Fibroblast of skin of scalp (primary cell): ENCODE data around the gene PKMYT1. TPM values are rescaled to one million over a fixed set of nuclear protein-coding genes. Genes with fewer than 3 reads are reported as not detected.

ENCODE experiments used
- DNase-seq: peaks from one replicate; pipeline ENCODE4 v3.0.0-alpha.2; 2013
- polyA plus RNA-seq, 2 experiments: library from polyadenylated mRNA; unstranded; fragments of 120-200 nt; gene quantifications; one replicate each; pipeline ENCODE4 v1.2.1, GENCODE V29; 2013; ENCODE audit not compliant: insufficient read length in 2 of 2

The PKMYT1 gene
- polyA plus RNA-seq (2013, experiment 1 of 2; ENCODE audit: insufficient read length): 19.6 TPM
- polyA plus RNA-seq (2013, experiment 2 of 2; ENCODE audit: insufficient read length): 18.5 TPM

DNA sequence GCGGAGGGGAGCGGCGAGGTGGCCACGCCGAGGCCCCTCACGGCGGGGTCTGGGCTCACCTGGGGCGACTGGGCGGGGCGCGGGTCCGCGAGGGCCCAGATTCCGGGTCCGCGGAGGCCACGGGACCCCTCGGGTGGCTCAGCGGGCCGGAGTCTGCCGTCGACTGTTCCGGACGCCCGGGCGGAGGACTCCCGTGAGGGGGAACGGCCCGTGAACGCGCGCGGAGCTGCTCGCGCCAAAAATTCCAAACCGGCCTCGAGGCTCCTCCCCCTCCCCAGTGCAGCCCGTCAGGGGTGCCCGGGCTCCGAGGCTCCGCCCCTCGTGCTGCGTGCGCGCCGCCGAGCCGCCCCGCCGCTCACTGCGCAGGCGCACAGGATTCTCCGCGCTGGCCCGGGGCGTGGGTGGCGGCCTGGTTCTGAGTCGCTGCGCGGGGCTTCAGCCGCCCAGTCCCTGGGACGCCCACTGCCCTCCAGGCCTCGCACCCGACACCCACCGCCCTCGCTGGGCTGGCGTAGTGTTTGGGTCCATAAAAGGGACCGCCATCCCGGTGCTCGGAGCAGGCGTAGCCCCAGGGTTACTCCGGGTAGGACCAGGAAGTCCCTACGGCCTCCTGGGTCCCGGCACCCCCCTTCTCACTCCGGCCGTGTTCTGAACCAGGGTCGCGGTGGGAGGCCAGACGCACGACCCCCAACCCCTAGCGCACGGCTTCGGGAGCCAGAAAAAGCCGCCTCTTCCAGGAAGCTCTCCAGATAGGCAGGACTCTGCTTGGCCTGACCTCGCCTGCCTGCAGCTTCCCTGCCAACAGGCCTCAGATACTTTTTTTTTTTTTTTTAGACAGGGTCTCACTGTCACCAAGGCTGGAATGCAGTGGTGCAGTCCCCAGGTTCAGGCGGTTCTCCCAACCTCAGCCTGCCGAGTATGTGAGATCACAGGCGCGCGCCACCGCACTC is at the start of gene PKMYT1:
Gene PKMYT1 (minus strand): TSS at position 220 of the 950 bp plus-strand sequence. CDS start 789 bp downstream, outside the sequence.
- DNase-seq: peak; percentile 87

DNA sequence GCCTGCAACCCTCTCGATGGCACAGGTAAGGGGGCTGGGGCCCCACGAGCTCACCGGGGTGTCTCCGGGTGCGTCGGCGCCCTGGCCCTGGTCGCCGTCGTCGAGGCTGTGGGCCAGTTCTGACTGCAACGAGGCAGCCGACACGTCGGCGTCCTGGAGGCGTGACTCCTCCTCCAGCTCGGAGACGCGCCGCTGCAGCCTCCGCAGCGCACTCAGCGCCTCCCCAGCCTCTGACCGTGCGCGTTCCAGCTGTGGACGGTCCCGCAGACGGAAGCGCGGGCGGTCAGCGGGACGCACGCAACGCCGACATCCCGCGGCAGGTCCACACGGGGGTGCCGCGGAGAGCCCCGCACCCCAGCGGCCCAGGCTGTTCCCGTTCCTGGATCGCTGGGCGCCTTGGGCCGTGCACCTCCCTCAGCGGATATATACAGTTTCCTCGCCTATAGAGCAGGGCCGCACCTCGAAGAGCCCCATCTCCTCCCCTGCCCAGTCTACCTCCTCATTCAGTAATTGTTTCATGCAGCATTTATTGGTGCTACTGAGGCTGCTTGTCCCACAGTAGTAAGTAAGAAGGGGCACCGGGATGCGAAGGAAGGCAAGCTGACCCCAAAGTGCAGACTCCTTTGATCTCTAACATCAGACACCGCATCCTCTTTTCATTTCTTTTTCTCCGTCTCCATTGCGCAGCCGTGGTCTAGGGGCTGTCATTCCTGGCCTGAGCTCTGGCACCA is 49.4 kb upstream of the PKMYT1 start:
- peak; percentile 43 for DNase-seq

DNA sequence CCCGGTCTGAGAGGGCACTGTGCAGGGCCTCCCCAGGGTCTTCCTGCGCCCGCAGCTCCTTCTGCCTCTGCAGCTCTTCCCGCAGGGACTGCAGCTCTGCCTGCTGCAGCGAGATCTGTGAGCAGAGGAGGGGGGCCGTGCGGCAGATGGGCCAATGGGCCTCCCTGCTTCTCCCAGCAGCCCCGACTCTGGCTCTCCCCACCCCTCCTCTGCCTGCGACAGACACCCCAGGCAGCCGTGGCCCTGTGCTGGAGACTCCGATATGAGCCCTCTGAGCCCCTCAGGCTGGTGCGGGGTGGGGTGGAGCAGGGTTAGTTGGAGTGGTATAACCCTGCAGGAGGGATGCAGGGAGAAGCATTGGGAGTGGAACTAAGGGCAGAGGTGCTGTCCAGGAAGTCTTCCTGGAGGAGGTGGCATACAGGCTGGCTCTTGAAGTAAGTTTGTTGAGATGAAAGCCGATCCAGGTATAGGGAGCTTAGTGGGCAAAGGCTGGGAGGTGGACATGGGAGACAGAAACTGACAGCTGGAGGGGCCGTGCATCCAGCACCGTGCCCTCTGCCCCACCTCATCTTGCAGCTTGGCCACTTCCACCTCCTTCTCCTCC is 48.6 kb upstream of the PKMYT1 start:
- no peak for DNase-seq

DNA sequence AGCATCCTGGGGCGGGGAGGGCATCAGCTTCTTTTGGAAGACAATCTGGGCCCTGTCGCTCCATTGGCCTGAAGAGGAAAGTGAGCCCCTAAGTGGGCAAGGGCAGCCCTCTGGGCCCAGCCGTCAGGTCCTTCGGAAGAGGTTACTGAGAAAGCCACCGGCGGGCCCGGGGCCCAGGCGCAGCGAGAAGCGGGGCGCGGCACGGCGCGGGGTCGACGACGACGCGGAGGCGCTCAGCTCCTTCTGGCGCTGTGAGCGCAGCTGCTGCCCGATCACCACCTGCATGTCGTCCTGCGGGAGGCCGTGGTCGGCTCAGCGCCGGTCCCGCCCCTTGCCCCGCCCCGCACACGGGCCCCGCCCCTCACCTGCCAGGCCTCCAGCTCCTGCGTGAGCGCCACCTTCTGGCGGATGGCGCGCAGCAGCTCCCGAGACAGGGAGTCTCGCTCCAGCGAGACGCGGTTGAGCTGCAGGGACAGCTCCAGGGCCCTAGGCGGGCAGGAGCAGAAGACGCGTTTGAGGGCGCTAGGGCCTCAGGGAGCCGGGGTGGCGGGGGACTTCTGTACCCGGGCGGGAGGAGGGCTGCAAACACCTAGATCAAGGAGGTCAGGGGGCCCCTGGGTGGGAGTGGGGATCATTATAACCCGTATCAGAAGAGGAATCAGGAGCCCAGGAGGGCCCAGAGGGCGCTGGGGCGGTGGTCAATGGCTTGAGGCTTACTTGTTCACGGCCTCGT is 47.9 kb upstream of the PKMYT1 start:
- DNase-seq: peak; percentile 76

DNA sequence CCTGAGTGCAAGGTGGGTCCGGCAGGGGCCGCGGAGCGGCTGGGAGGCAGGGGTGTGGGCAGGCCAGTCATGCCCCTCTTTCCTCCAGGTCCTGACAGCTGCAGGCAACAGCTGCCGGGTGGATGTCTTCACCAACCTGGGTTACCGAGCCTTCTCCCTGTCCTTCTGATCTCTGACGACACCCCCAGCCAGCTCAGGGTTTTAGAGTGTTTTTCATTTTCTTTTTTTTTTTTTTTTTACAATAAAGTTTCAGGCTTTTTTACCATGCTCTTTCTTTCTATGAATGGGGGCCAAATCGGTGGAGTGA is 47.2 kb upstream of the PKMYT1 start:
- no peak for DNase-seq

DNA sequence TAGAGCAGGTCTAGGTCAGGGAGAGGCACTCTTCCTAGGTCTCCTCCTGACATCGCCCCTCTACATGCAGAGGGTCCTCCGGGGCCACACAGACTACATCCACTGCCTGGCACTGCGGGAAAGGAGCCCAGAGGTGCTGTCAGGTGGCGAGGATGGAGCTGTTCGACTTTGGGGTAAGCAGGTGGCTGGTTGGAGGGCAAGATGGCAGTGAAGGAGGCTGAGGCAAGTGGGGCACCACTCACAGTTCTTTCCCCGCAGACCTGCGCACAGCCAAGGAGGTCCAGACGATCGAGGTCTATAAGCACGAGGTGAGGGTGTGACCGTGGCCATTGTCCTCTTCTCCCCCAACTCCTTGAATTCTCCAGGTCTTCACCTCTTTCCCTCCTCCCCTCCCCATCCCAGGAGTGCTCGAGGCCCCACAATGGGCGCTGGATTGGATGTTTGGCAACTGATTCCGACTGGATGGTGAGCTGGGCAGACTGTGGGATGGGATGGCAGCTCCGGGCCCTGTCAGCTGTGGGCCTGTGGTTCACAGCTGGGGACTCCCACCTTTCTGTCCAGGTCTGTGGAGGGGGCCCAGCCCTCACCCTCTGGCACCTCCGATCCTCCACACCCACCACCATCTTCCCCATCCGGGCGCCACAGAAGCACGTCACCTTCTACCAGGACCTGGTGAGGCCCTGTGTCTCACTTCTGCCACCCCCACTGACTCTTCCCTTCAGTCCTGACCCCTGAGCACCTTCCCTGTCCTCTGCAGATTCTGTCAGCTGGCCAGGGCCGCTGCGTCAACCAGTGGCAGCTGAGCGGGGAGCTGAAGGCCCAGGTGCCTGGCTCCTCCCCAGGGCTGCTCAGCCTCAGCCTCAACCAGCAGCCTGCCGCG is 46.6 kb upstream of the PKMYT1 start:
- no peak for DNase-seq

DNA sequence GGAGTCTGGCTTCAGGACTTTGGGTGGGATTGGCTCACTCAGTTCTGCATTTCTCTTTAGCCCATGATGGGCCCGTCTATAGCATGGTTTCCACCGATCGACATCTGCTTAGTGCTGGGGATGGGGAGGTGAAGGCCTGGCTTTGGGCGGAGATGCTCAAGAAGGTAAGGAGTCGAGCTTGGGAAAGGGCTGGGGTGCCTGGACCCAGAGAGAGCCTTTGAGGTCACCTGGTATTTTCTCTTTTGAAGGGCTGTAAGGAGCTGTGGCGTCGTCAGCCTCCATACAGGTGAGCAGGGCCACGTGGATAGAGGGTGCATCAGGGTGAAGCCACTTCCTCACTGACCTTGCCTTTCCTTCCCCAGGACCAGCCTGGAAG is 45.7 kb upstream of the PKMYT1 start:
- no peak for DNase-seq

DNA sequence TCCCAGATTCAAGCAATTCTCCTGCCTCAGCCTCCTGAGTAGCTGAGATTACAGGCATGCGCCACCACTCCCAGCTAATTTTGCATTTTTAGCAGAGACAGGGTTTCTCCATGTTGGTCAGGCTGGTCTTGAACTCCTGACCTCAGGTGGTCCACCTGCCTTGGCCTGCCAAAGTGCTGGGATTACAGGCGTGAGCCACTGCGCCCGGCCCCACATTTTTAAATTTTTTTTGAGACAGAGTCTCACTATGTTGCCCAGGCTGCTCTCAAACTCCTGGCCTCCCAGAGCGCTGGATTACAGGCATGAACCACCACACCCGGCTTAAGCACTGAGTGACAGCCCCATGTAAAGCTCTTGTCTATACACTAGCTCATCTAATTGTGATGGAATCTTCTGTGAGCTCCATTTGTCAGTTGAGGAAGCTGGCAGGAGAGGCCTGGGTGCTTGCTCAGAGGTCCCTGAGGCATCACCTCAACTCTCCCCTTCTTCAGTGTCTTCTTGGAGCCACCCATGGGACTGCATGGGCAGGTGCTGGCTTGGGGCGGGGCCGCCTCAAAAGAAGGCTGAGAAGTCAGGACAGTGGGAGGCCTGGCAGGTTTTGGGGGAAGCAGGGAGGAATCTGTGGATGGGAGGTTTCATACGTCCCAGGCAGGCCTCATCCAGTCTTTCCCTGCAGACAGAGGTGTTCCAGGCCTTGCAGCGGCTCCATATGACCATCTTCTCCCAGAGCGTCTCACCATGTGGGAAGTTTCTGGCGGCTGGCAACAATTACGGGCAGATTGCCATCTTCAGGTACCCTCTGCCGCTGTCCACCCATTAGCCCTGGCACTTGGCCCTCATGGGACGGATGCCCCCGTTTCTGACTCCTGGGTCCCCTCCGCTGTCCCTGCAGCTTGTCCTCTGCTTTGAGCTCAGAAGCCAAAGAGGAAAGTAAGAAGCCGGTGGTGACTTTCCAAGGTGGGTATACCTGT is 45.1 kb upstream of the PKMYT1 start:
- DNase-seq: no peak

DNA sequence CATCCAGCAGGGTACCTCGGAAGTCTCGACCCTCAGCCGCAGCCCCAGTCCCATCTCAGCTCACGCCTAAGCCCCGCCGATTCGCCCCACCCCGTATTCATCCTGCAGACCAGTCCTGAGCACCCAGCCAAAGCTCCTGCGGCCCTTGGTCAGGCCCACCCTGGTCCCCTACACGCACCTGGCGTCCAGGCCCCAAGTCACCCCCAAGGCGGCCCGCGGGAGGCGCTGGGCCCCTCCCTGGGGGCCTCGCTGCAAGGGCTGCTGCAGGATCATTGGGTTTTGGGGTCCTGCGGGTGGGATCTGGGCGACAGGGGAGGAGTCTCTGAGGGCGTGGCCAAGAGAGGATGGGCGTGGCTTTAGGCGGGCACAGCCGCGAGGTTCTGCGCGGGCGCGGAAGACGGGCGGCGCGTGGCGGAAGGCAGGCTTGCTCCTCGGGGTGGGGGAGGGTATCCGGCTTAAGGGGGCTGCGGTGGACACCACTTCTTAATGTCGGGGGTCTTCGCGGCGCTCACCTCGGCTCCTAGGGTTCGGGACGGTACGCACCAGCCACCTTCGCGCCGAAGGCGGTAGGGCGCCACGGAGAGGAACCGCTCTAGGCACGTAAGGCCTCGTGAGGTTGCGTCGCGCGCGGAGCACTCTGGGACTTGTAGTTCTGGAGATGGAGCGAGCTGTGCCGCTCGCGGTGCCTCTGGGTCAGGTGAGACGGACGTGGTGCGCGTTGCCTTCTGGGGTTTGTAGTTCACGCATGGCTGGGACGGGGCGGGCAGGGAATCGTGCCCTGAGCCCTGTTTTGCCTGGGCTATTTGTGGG is 43.6 kb upstream of the PKMYT1 start, which contains the start of the genes HCFC1R1 and THOC6:
Gene HCFC1R1 (minus strand): TSS at position 274 of the 810 bp plus-strand sequence. CDS start 1 bp downstream, at position 273.
Gene THOC6 (plus strand): TSS at position 367 of the 810 bp plus-strand sequence. CDS start 292 bp downstream, at position 659.
- DNase-seq: peak; percentile 98

DNA sequence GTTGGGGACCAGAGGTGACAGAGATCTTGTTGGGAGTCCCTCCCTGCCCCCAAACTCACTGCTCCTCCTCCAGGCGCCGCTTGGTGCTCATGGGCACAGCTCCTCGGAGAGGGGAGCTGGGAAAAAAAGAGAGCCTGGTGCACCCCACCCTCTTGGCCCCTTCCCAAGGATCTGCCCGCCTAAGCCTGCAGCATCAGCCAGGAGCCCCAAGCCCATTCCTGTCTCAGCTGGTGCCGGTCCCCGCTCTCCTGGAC is 43.1 kb upstream of the PKMYT1 start:
- DNase-seq: peak; percentile 90

DNA sequence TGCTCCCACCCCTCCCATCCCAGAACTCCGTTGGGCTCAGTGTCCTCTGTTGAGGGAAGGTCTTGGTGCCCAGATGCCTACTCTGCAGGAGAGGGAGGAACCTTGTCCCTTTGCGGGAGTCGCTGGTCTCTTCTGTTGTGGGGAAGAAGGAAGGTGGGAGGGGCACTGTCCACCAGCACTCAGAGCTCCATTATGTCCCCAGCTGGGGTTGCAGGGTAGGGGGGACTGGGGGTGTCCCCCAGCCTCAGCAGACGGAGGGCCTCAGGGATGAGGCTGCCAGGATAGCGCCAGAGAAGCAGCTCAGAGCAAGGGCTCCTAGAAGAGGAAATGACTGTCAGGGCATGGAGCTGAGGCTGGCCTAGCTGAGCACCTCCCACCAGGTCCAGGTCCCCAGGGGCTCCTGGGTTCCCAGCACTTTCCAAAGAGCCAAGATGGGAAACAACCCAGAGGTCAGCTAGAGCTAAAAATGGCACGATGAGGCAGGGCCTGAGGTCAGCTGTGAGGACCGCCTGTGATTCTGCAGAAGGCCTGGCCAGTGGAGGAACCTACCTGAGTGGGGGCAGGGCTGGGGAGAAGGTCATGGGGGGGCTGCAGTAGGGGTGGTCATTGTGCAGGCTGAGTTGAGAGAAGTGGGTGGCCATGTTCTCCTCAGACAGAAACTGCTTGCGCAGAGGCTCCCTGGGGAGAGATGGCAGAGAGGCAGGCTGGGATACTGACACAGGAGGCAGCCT is 42.6 kb upstream of the PKMYT1 start:
- peak; percentile 79 for DNase-seq

DNA sequence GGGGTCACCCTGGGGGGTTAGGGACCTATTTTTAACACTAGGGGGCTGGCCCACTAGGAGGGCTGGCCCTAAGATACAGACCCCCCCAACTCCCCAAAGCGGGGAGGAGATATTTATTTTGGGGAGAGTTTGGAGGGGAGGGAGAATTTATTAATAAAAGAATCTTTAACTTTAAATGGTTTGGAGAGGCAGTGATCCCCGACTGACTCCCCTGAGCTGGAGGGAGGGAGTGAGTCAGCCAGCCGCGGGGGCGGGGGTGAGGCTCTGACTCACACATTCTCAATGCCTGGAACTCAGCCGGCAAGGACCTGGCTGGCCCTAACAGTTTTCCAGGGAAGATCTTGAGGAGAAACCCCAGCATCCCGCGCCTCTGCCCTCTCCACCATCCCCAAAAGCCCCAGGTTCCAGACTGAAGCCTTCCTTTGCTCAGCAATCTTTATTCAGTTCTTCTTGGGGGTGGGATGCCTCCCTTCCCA is 42.0 kb upstream of the PKMYT1 start:
- DNase-seq: peak; percentile 98

DNA sequence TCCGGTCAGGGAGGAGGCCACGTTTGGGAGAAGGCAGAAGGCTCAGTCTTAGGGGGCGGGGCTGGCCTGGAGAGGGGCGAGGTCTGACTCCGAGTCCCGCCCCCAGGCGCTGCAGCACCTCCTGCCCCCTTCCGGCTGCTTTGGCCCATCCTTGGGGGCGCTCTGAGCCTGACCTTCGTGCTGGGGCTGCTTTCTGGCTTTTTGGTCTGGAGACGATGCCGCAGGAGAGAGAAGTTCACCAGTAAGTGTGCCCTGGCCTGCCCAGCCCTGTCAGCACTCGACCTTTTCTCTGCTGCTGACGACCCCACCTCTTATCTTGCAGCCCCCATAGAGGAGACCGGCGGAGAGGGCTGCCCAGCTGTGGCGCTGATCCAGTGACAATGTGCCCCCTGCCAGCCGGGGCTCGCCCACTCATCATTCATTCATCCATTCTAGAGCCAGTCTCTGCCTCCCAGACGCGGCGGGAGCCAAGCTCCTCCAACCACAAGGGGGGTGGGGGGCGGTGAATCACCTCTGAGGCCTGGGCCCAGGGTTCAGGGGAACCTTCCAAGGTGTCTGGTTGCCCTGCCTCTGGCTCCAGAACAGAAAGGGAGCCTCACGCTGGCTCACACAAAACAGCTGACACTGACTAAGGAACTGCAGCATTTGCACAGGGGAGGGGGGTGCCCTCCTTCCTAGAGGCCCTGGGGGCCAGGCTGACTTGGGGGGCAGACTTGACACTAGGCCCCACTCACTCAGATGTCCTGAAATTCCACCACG is 41.4 kb upstream of the PKMYT1 start:
- peak; percentile 98 for DNase-seq

DNA sequence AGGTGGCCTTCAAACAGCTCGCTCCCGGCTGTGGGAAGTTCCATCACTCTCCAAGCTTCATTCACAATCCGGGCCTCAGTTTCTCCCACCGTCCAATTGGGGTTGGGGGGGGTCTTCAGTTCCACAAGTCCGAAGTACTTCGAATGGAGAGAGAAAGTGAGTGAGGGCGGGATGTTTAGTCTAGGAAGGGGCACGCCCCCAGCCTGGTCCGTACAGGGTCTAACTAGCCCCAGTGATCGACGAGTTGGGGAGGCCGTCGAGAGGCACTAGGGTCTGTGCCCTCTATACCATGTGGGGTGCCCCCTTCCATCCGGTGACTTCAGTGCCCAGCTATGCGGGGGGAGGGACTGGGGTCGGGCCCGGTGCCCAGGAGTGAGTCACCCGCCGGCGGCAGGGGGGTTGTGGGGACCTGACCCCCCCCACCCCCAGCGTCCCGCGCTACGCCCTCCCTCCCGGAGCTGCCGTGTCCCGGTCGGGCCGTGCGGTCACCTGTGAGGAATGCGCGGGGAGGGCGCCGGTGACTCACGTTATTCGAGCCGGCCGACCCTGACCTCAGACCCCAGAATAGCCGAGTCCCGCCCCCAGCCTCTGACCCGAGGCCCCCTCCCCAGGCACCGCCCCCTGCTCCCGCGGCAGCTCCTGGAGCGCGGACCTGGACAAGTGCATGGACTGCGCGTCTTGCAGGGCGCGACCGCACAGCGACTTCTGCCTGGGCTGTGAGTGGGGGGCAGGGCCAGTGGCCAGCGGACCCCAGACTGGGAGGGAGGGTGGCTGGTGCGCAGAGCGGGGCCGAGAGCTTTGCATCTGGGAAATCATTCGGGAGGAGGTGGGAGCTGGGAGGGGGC is 40.6 kb upstream of the PKMYT1 start:
- peak; percentile 96 for DNase-seq

DNA sequence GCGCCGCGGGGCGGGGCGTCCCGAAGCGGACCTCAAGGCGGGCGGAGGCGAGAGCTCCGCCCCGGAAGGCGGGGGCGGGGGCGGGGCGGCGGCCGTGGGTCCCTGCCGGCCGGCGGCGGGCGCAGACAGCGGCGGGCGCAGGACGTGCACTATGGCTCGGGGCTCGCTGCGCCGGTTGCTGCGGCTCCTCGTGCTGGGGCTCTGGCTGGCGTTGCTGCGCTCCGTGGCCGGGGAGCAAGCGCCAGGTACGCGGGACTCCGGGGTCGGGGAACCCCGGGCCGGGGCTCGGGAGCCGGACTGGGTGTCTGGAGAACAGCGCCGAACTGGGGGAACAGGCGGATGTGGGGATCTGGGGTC is 40.0 kb upstream of the PKMYT1 start, which contains the start of gene TNFRSF12A:
Gene TNFRSF12A (plus strand): TSS at position 122 of the 357 bp plus-strand sequence. CDS start 30 bp downstream, at position 152.
- DNase-seq: peak; percentile 87

DNA sequence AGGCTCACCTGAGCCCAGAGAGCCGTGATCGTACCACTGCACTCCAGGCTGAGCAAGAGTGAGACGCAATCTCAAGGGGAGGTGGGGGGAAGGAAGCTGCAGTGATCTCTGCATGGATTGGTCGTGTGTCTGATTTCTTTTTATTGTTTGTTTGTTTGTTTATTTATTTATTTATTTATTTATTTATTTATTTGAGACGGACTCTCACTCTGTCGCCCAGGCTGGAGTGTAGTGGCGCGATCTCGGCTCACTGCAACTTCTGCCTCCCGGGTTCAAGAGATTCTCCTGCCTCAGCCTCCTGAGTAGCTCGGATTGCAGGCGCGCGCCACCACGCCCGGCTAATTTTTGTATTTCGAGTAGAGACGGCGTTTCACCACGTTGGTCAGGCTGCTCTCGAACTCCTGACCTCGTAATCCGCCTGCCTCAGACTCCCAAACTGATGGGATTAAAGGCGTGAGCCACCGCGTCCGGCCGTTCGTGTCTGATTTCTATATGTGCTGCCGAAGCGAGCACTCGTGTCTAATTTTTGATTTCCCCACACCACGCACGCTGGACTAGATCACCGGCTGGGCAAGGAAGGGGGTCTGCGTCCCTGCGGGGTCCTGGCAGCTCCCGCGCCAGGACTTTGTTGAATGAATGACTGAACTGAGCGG is 39.5 kb upstream of the PKMYT1 start:
- no peak for DNase-seq
